IPS DF 4.7 (cell line): Measurements from ENCODE around the gene EML2.
"Not testable (repeated sequence)": the region's sequence is repeated elsewhere in the genome, so short reads cannot be mapped to it uniquely, and the experiment has no call there.

Source experiments
- DNase-seq: peaks from one replicate; pipeline ENCODE4 v3.0.0-alpha.2; 2013; ENCODE audit warnings: low spot score; ENCODE audit errors: extremely low read depth

Gene EML2

DNA sequence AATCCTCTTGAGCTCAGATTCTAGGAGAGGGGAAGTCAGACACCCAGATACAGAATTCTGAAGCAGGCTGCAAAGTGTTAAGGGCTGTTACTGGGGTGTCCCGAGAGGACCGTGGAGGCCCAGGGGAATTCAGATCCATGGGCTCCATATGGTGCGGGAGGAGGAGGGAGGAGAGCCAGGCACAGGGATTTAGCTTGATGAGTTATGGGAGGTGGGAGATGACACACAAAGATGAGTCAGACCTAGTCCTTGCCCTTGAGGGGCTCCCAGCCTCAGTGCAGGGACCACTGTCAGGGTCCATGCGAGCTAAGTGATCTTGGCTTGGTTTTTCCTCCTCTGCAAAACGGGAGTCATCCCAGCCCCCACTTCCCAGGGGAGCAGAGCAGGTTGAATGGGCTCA lies 14.4 kb upstream of the EML2 start:
- no peak for DNase-seq

- no peak for DNase-seq
Measured at GRCh38 chr19:45650722-45651121, 11.5 kb upstream of the EML2 start.

- no peak for DNase-seq
Measured at GRCh38 chr19:45646345-45646698, 7.1 kb upstream of the EML2 start.

DNA sequence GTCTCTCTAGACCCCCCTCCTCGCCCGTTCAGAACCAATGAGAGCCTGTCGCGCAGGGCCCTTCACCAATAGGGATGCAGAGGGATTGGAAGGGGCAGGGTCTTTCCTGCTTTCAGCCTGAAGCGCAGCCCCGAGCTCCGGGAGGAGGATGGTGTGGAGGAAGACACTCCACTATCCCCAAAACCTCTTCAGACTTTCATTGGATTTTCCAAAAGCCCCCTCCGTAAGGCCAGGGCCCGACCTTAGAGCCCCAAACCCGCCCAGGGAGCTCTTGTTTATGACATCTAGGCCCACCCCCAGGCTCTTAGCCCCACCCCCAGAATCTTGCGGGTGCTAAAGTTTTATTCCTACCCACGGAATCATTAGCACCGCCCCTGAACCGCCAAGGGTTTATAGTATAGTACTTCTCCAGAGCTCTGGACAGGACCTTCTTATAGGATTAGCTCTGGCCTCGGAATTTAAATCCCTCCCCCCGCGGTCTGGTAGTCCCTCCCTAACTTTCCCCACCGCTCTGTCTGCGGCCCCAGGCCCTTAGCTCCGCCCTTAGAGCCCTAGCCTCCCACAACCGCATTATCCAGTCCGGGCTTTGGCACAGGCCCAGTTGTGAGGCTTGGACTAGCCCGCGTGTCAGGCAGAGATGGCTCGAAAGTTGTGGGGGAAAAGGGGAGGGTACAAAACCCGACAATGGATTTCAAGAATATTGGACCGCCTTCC lies 6.6 kb upstream of the EML2 start:
- DNase-seq, result no peak

DNA sequence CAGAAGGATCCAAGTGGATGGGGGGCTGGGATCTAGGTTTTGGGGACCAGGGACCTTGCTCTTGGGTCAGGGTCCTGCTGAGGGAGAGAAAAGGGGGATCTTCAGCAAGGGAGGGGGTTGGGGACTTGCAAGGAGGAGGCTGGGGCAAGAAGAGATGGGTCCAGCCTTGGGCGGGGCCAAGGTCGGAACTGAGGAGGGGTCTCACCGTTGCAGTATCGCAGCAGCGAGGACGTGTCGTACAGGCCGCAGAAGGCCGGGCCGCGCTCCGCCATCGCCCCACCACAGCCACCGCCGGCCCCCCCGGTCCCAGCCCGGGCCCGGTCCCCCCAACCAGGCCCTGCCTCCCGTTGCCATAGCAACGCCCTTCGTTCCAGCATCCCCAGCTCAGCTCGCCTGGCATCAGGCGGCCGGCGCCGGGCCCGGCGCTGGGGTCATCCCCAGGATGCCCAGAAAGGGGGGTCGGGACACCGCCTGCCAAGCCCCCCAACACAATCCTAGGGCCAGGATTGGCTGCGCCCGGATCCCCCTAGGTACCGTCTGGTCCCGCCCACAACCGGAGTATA lies 6.0 kb upstream of the EML2 start:
- no peak for DNase-seq

DNA sequence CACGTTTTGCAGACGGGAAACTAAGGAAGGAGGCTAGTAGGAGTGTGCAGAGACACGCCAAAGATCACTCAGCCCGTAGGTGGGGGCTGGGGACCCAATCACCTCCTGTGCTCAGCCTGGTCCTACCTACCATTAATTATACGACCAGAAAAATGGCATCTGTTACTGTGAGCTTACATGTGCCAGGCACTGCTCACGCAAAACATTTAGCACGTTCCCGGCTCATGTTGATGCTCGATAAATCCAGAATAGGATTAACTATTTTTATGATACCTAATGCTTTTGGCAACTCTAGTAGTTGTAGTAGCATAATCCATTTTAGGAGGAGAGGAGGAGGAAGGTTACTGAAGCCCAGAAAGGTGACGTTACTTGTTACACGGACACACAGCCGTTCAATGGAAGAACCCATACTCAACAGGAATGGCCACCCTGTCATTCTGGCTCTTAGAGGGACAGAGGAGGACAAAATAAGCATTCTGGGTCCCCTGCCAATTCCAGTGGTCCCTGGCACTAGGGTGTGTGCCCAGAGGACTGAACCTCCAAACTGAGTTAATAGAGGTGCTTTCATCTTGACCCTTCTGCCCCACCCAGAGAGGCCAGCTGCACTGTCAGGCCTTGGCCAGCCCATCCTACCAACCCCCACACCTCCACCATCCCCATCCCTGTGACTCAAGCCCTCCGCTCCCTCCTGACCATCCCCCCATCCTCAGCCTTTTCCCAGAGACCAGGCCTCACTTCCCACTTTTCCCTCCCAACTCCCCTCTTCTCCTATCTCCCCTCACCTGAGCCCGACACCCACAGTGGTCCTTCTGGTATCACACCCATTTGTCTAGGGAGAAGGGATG lies 5.0 kb upstream of the EML2 start:
- DNase-seq, result no peak

DNA sequence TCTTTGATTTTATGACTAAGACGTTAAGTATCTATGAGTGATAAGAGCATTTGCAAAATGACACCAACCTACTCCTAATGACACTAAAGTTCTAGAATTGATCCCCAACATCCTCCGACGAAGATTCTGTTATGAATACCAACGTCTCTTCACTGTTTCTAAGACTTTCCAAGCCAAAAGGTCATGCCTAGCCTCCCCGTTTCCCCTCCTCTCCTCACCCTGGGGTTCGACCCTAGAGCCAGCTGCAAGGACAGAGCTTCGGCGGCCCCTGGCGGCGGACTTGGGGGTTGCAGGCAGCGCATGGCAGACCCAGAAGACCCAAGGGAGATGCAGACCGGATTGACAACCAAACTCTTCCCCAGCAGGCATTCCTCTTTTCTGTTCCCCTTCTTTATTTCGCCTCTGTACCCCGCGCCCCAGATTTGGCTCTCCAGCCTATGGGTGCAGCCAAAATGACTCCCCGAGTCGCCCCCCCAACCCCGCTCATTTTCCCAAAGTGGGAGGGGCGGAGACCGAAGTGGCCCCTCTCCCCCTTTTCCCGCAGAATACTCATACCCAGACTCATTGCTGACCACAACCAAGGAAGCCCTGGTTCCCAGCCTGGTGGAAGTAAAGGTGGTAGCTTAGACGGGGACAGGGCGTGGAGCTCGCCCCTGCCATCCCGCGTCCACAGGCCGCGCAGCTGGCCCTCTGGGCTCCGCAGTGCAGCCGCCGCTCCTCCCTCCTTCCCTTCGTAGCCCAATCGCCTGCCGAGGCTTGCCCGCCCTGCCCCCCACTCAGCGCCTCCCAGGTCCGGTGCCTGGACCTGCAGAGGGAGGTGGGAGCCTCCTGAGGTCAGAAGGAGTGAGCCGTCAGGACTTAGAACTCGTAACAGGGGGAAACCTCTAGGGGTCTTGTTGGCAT lies 4.1 kb upstream of the EML2 start:
- no peak for DNase-seq

- peak; percentile 93 for DNase-seq
Measured at GRCh38 chr19:45641274-45642105, 2.3 kb upstream of the EML2 start.

DNA sequence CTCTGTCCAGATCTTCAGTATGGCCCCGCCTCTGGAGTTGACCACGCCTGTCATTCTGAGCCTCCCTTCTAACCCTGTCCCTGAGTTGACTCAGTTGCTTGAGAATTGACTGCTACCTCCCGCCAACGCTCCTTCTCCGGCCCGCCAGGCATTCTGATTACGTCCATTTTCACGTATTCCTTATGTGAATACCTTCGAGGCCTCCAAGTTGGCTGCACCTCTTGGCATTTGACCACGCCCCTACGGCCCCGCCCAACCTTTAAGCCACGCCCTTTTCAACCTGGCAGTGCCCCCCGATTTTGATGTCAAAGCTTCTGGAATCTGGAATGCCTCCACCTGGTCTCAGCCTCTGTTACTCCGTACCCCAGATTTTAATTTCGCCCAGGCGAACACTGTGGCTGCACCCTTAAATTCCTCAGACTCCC lies 1.7 kb upstream of the EML2 start:
- no peak for DNase-seq

- DNase-seq, result no peak
Measured at GRCh38 chr19:45637890-45638667, 1.1 kb downstream of the EML2 start.

GRCh38 chr19:45636902-45637301 lies 2.3 kb downstream of the EML2 start:
- DNase-seq, result no peak

DNA sequence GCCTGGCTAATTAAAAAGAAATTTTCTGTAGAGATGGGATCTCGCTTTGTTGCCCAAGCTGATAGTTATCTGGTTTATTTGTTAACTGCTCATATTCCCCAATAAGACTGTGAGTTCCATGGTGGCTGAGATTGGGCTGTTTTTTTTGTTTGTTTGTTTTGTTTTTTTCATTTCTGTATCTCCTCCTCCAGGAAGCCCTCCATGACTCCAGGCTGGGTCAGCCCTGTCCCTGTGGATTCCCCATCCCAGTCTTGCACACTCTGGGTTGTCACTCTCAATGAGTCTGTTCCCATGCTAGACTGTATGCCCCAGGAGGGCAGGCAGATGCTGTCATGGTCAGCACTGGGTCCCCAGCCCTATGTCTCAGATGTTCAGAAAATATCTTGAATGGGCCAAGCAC lies 2.9 kb downstream of the EML2 start:
- DNase-seq, result no peak

DNA sequence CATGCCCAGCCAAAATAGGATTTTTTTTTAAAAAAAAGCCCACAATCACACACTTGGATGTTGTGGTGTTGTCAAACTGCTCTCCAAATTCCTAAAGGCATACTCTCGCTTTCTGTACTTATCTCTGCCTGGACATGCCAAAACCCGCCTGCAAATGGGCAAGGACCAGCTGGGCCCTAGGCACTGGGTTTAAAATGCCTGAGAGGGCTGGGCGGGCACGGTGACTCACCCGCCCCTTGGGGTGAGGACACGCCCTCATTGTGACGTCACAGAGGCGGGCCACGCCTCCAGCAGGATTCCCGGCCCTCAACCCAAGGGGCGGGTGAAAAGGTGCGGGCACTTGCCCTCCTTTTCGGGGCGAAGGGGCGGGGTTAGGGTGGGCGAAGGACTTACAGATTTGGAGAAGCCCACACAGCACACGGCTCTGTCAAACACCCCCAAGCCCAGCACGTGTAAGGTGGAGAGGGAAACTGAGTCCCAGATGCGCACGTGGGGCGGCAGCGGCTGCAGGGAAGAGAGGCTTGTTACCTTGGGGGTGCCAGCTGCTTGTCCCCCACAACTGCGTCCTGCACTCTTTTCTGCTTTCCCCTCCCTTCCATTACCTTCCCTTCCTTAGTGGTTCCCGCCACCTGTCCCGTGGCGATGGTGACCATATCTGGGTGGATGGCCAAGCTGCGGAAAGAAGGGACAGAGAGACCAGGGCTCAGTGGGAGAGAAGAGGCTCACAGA lies 6.6 kb downstream of the EML2 start:
- DNase-seq, result no peak

DNA sequence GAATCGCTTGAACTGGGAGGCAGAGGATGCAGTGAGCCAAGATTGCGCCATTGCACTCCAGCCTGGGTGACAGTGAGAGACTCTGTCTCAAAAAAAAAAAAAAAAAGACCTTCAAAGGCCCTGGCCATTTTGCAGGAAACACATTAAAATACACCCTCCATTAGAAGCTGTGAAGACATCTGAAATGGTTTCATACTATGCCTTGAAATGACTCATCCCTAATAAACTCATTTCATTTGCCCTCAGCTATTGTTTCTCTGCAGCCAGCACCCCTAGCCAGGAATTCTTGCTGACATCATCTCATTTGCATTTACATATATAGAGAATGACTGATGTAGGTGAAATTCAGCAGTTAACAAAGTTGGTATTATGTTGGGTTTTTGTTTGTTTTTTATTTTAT lies 8.7 kb downstream of the EML2 start:
- DNase-seq, result no peak

DNA sequence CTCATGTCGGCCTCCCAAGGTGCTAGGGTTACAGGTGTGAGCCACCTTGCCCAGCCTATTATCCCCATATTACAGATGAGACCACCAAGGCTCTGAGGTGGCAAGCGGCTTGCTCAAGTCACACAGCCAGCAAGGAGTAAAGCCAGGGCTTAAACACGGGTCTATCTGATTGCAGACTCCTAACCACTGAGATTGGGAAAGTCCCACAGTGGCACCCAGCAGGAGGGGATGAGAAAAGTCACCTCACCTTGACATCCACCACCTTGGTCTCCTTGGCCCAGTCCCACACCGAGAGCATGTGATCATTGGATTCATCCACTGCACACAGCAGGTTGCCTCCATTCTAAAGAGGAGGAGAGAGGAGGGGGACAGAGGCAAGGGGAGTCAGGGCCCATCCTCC lies 9.5 kb downstream of the EML2 start:
- no peak for DNase-seq

DNA sequence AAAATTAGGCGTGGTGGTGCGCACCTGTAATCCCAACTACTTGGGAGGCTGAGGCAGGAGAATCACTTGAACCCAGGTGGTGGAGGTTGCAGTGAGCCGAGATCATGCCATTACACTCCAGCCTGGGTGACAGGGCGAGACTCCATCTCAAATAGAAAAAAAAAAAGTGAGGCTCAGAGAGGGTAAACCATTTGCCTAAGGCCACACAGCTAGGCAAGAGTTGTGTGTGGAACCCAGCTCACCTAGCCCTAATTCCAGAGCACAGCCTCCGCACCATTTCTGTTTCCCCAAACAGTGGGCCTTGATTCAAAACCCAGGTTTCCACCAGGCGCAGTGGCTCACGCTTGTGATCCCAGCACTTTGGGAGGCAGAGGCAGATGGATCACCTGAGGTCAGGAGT lies 11.0 kb downstream of the EML2 start:
- DNase-seq, result not testable (repeated sequence)

GRCh38 chr19:45623984-45624383 lies 15.2 kb downstream of the EML2 start:
- no peak for DNase-seq

DNA sequence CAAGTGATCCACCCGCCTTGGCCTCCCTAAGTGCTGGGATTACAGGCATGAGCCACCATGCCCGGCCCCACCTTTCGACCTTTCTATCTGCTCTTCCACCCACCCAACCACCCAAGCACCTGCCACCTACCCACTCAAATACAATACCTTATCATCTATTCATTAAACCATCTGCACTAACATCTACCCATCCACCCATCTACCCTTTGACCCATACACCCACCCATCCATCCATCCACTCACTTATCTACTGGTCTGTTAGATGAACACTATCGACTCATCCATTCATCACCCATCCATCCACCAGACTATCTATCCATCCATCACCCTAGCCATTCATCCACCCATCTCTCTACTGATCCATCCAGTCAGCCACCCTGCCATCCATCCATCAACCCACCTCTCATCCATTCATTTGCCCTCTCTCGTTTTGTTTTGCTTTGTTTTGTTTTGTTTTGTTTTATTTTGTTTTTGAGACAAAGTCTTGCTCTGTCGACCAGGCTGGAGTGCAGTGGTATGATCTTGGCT lies 17.2 kb downstream of the EML2 start:
- DNase-seq, result no peak

GRCh38 chr19:45621389-45621788 lies 17.8 kb downstream of the EML2 start:
- DNase-seq, result no peak
